ENCODE results near the gene KRT73. TPM values are rescaled to one million over a fixed set of nuclear protein-coding genes. Genes with fewer than 3 reads are reported as not detected.

The KRT73 gene
- total and polyA plus RNA-seq, 2 of the 8 experiments (the other 6 are each of a cell fraction or from before 2014, with no cell fraction given): not detected

DNA sequence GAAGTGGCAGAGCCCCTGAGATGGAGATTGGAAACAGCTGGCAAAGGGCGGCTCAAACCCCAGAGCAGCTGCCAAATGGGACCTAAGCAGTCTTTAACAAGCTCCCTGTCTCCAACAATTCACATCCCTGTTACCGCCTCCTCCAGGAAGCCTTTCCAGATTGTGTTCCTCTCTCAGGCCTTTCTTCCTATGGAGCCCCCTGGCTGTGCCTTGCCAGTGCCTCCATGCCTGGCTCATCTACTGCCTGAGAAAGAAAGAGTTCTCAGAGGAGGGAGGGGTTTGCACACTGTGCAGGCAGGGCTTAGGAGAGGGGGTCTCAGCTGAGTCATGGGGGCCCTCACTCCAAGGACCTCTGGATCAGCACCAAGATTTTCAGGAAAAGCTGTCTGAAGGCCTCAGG, 35.9 kb downstream of the KRT73 start:
- no peak for DNase-seq (ENCODE audit: low read depth in 1 of 2, low spot score in 2 of 2)
- Histone ChIP-seq H2AK5ac (ENCODE audit: low read depth, low read length) (no peak overlapping the region; the same call in 1 of the 2 replicates), H3K36me3 (ENCODE audit: control insufficient read depth in 2 of 4, insufficient read depth in 4 of 4, low read length in 3 of 4) (no peaks in the 10 kb centered on the region), H3K18ac (ENCODE audit: extremely low read depth, low read length) (no peak overlapping the region), H4K91ac (replicated peaks; ENCODE audit: insufficient read length, low read length) (no peak overlapping the region), H4K5ac (ENCODE audit: insufficient read length, low read depth, low read length) (no peak overlapping the region), H3K9me3 (ENCODE audit: insufficient read depth in 2 of 2, low read depth in 1 of 2, low read length in 1 of 2) (no peaks in the 10 kb centered on the region), H2BK15ac (ENCODE audit: low read length) (no peak overlapping the region), H3K23ac (ENCODE audit: insufficient read length) (no peak overlapping the region), H4K20me1 (replicated peaks in 1 of 2; ENCODE audit: control insufficient read depth in 1 of 2, insufficient read depth in 2 of 2, low read length in 2 of 2) (no peaks in the 10 kb centered on the region), H3K27ac (ENCODE audit: low read depth, low read length) (no peak overlapping the region), H2BK12ac (ENCODE audit: low read depth, low read length) (peak overlapping the region; percentile 23; the same call in 1 of the 2 replicates), H3K4me3 (ENCODE audit: extremely low read depth in 1 of 4, insufficient read depth in 2 of 4, low read depth in 3 of 4, low read length in 4 of 4) (no peak overlapping the region), H3K4me2 (ENCODE audit: insufficient read depth in 1 of 2, low read depth in 2 of 2, low read length in 2 of 2) (0 out of 4 replicates have a peak overlapping the region, but pooled peaks of 1 of the 2 experiments have one; percentile 13), H3K14ac (ENCODE audit: insufficient read length) (no peak overlapping the region), H3K4me1 (replicated peaks in 1 of 4; ENCODE audit: control insufficient read depth in 3 of 4, insufficient read depth in 4 of 4, low read length in 3 of 4) (no peaks in the 10 kb centered on the region), H3K4ac (replicated peaks; ENCODE audit: insufficient read length, low read depth, low read length) (no peak overlapping the region), H3K79me2 (ENCODE audit: control insufficient read depth in 1 of 2, insufficient read depth in 2 of 2, low read length in 2 of 2) (no peaks in the 10 kb centered on the region), H3K27me3 (replicated peaks in 1 of 4; ENCODE audit: control insufficient read depth in 3 of 4, extremely low read depth in 1 of 4, insufficient read depth in 3 of 4, low read length in 3 of 4) (no peaks in the 10 kb centered on the region), H3K56ac (replicated peaks; ENCODE audit: insufficient read length, low read depth, low read length) (no peak overlapping the region), H3K9ac (replicated peaks in 1 of 4; ENCODE audit: extremely low read depth in 1 of 4, low read depth in 3 of 4, low read length in 3 of 4) (no peak overlapping the region), H3K23me2 (ENCODE audit: low read depth, low read length) (no peaks in the 10 kb centered on the region), H2AFZ (ENCODE audit: low read length) (peak overlapping the region; percentile 54; the same call in 1 of the 2 replicates), H4K8ac (ENCODE audit: extremely low read depth, insufficient read depth, low read length) (0 out of 2 replicates have a peak overlapping the region, but pooled peaks have one; percentile 29), H2BK5ac (ENCODE audit: low read depth, low read length) (peak overlapping the region; percentile 26; the same call in 1 of the 2 replicates), H2BK20ac (ENCODE audit: low read length) (no peak overlapping the region), H3K79me1 (ENCODE audit: low read depth, low read length) (no peaks in the 10 kb centered on the region), H2BK120ac (replicated peaks; ENCODE audit: low read depth, low read length) (no peak overlapping the region)
- CTCF ChIA-PET (ENCODE audit: partially characterized antibody): interaction anchor here (0.5 to 23.2 kb wide), 62 partner anchors 8 to 1776 kb away, joined by 3 to 502 read pairs (median 4); partner anchors contain the start of genes KRT6A, KRT74 and KRT85
- peak in 1 of 2 experiments; percentile 14; a peak in 1 of 4 replicates for TF ChIP-seq RAD21 (IDR thresholded peaks at IDR 0.05 in 1 of 2, conservative IDR thresholded peaks at IDR 0.05 in 1 of 2; ENCODE audit: low read depth in 2 of 2, low read length in 2 of 2)
- TF ChIP-seq TEAD4 (IDR thresholded peaks at IDR 0.05; ENCODE audit: low read depth, low read length): no peak
- TF ChIP-seq, protein P1, sequence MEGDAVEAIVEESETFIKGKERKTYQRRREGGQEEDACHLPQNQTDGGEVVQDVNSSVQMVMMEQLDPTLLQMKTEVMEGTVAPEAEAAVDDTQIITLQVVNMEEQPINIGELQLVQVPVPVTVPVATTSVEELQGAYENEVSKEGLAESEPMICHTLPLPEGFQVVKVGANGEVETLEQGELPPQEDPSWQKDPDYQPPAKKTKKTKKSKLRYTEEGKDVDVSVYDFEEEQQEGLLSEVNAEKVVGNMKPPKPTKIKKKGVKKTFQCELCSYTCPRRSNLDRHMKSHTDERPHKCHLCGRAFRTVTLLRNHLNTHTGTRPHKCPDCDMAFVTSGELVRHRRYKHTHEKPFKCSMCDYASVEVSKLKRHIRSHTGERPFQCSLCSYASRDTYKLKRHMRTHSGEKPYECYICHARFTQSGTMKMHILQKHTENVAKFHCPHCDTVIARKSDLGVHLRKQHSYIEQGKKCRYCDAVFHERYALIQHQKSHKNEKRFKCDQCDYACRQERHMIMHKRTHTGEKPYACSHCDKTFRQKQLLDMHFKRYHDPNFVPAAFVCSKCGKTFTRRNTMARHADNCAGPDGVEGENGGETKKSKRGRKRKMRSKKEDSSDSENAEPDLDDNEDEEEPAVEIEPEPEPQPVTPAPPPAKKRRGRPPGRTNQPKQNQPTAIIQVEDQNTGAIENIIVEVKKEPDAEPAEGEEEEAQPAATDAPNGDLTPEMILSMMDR (IDR thresholded peaks at IDR 0.05; ENCODE audit: control extremely low read depth in 1 of 3, insufficient read depth in 1 of 3, low read depth in 1 of 3, low read length in 3 of 3): peak; percentile 3 to 27 (median 13)
- no peak for FAIRE-seq
- POLR2A ChIA-PET (ENCODE audit: partially characterized antibody): no interaction called here
- WGBS, 2 experiments (ENCODE audit: extremely low coverage in 1 of 2, insufficient coverage in 1 of 2, insufficient read length in 1 of 2, insufficient replicate concordance in 2 of 2, low coverage in 1 of 2, low lambda C conversion rate in 2 of 2, missing lambda C conversion rate in 1 of 2): 88% methylated on average over 2 of the region's 2 CpGs; no CpG with 5 or more reads in 1 of the 2 experiments

All from H1 (cell line).